NCI-H187 treated with DMSO at 0.1 percent for 48 hours (cell line): Measurements from ENCODE around the gene KCNK18.
"Not testable (repeated sequence)": the region's sequence is repeated elsewhere in the genome, so short reads cannot be mapped to it uniquely, and the experiment has no call there.

Experiments used
- DNase-seq: peaks from one replicate; lab custom pipeline; 2025; lab: John Stamatoyannopoulos, UW

The KCNK18 gene

DNA sequence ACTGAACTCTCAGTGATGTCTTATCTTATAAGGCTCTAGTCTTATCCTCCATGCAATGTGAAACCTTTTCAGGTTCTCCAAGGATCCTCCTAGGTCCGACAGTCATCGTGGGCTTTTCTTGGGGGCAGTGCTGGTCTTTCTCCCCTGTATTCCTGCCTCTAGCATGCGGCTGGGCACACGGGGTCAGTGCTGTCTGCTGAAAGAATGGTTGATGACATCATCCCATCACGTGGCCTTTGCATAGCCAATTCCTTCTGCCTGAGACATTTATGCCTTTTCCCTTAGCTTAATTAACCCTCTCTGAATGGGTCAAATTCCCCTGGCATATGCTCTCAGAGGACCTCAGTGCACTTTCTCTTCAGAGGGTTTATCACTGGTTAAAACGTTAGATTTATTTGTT is 27.0 kb upstream of the KCNK18 start:
- no peak for DNase-seq

DNA sequence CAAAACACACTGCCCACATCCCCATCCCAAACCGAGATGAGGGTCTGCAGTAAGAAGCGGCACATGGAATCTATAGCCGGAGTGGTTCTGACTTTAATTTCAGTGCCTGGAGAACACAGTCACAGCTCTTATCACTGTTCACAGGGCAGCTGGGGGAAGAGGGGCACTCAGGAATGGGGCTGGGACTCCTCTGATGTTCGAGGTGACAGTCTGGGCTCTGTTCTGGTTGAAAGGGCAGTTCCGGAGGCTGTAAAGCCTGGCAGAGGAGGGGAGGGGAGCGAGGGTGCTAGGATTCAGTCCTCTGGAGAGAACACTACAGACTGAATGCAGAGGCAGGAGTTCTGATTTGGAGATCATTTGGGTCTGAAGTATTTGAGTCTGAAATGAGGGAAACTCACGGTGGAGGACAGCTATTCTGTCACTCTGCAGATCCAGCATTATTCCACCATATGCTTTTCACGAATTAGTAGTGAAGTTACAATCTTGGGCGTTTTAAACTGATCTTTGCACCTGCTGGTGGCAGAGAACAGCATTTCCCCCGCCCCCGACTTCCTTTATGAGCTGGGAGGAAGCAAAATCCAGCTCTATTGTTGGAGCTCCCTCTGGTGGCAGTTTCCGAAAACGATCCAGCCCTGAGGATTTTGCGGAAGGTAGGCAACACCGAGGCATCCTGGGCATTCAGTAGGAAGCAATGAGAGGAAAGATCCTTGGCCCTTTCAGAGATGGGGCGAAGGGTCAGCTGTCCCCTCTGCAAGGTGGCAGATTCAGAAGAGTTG is 22.7 kb upstream of the KCNK18 start:
- peak; percentile 26 for DNase-seq

DNA sequence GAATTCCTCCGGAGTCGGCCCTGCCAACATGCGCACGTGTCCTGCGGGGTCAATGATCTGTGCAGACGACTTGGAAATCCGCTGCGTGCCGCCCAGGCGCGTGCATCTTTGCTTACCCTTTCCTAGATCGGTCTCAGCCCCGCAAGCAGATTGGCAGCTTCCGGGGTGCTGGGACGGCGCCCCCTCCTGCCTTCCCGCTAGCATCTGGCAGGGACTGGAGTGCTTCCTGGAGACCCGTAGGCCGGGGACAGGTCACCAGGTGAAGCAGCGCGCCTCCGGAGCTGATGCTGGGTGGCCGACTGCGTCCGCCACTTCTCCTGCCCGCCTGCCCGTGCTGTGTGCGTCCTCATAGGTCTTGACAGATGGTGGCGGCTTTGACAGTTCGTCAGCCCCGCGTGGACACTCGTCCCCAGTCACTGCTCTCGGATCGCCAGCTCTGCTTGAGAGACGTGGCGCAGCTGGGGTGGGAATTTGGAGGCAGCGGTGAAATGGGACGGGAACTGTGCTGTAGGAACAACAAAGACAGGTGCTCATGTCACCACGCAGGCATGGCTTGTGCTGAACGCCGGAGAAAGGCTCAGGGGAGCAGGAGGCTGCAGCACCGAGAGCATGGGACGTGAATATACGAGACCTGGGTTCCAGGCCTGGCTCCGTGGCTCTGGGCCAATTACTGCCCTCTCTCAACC is 21.9 kb upstream of the KCNK18 start:
- no peak for DNase-seq

- DNase-seq: no peak
These were observed 21.3 kb upstream of the KCNK18 start for GRCh38 chr10:117175901-117176534.

DNA sequence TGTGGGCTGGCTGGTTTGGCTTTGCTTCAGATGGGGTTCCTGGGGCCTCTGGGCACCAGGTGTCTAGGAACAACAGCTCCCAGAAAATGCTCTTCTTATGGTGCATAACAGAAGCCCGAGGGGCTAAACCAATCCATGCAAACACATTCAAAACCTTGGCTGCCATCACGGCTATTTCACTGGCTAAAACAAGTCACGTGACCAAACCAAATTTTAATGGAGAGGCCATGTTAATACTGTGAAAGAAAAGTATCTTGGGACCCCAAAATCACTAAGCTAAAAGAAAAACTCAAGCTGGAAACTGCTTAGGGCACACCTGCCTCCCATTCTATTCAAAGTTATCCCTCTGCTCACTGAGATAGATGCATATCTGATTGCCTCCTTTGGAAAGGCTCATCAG is 19.1 kb upstream of the KCNK18 start:
- DNase-seq: no peak

GRCh38 chr10:117184296-117184695 is 13.0 kb upstream of the KCNK18 start:
- no peak for DNase-seq

- no peak for DNase-seq
These were observed 12.5 kb upstream of the KCNK18 start for GRCh38 chr10:117184821-117185220.

DNA sequence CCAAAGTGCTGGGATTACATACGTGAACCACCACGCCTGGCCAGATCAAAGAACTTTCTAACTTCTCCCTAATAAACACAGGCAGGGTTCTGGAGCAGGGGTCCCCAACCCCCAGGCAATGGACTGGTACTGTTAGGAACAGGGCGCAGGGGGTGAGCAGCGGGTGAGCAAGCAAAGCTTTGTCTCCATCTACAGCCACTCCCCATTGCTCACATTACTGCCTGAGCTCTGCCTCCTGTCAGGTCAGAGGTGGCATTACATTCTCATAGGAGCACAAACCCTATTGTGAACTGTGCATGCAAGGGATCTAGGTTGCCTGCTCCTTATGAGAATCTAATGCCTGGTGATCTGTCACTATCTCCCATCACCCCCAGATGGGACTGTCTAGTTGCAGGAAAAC is 11.5 kb upstream of the KCNK18 start:
- not testable (repeated sequence) for DNase-seq

- no peak for DNase-seq
These were observed 10.3 kb upstream of the KCNK18 start for GRCh38 chr10:117186832-117187615.

GRCh38 chr10:117188371-117188770 is 8.9 kb upstream of the KCNK18 start:
- DNase-seq: no peak

DNA sequence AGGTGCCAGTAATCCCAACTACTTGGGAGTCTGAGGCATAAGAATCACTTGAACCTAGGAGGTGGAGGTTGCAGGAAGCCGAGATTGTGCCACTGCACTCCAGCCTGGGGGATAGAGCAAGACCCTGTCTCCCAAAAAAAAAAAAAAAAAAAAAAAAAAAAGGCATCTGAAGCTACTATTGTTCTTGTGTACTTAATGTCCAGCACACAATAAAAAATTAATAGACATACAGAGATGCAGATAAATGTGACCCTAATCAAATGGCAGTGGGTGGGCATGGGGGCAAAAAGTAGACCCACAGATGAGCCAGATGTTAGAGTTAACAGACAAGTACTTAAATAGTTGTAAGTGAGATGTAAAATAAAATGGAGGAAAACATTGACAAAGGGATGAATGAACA is 7.7 kb upstream of the KCNK18 start:
- DNase-seq: no peak

DNA sequence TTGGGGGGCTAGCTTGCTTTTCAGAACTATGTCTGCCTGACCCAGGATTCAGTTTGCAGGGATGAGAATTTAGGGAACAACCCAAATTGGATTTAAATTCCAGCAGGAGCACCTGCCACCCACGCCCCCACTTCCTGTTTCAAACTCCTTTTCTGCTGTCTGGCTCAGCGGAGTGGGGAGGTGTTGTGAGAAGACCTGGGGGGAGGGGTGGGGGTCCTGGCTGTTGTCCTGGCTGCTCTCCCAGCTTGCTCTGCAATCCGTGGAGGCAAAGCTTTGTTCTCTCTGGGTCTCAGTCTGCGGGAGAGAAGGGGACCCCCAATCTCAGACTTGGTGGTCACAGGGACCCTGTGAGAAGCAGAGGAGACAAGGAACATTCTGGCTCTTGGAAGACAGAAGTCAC is 799 bp downstream of the KCNK18 start:
- DNase-seq: no peak

- no peak for DNase-seq
These were observed 4.5 kb downstream of the KCNK18 start for GRCh38 chr10:117201826-117202225.

GRCh38 chr10:117204316-117204715 is 7.0 kb downstream of the KCNK18 start:
- no peak for DNase-seq

DNA sequence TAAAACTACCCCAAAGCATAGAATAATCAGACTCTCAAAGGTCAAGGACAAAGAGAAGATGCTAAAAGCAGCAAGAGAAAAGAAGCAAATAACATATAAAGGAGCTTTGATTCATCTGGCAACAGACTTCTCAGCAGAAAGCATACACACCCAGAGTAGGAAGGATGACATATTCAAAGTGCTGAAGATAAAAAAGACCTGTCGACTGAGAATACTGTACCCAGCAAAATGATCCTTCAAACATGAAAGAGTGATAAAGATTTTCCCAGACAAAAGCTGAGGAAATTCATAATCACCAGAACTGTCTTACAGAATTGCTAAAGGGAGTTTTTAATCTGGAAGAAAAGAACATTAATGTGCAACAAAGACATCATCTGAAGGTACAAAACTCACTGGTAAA is 14.9 kb downstream of the KCNK18 start:
- no peak for DNase-seq

GRCh38 chr10:117214401-117214800 is 17.1 kb downstream of the KCNK18 start:
- no peak for DNase-seq

DNA sequence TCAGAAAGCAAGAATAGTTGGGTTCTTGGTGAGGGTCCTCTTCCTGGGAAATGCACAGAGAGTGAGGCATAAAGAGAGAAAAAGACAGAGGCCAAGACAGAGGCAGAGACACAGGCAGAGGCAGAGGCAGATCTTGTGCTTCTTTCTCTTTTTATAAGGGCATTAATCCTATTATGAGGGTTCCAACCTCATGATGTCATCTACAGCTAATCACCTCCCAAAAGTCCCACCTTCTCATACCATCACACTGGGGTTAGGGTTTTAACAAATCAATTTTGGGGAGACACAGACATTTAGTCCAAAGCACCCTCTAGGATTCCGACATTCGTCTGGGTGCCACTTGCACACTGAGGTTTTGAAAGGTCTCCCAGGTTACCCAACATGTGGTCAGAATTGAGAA is 17.8 kb downstream of the KCNK18 start:
- DNase-seq: no peak

- no peak for DNase-seq
These were observed 18.7 kb downstream of the KCNK18 start for GRCh38 chr10:117216028-117216427.

GRCh38 chr10:117216611-117217195 is 19.4 kb downstream of the KCNK18 start:
- no peak for DNase-seq

GRCh38 chr10:117217196-117217761 is 20.0 kb downstream of the KCNK18 start:
- DNase-seq: no peak

DNA sequence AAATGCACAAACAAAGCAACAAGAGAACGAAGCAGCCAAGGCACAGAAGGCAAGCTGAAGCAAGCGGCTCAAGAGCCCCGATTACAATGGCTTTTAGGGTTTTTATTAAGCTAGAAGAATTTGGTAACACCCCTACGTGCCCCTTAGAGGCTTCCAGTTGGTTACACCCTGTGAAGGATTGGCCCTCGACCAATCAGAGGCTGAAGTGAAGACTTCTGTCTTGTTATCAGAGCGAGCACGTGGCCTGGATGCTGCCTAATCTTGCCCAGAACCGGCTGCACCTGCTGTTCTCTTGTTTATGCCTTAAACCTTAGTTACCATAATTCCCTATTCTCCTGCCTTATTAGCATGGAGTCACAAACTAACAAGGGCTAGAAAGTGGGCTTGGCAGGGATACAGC is 21.4 kb downstream of the KCNK18 start:
- DNase-seq: no peak
